GM18499 (cell line): ENCODE results near the gene TMEM183A.

Source experiments
- ATAC-seq: cut with Tn5 transposase; IDR thresholded peaks from one replicate; pipeline ENCODE4 v1.9.1; 2021; ENCODE audit warnings: moderate number of reproducible peaks; ENCODE audit not compliant: insufficient read depth, unreplicated experiment

Gene TMEM183A

DNA sequence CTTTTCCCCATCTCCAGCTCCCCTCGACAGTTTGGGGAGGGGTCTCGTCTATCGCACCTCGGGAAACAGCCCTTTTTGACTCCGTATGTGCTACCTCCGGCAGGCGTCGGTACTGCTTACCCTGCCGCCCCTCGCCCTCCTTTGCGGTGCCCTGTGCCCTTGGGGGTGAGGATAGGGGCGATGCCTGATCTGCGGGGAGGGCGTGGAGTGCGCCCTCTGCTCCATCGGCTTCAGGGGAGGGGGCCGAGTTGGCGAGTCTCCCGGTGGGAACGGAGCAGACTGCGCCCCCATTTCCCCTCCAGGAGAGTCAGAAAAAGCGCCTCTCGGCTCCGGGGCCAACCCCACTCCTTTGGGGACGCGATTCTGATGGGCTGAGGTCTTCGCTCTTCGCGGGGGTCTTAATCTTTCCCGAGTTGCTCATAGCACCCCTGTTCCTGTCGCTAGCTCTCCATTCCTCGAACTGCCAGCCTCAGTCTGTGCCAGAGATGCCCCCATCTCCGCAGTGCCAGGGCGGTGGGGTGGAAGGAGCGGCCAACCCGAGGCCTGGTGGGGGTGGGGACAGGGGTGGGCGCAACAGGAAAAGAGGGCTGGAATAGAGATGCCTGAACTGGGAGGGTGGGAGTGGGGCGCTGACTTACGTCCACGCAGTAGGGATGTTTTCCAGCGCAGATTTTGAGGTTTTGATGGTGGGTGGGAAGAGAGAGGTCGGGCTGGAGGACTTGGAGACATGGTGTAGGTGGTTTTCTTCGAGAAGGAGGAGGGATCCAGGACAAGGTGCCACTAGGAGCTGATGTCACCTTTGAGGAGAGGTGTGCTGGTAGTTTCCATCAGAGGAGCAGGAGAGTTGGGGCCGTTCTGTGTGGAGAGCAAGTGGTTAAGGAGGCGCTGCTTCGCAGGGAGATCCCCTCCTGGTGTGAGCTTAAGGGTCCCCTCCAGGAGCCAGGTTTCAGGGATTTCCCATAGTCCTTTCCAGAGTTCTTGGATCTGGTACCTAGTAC, 19.8 kb downstream of the TMEM183A start:
- no peak for ATAC-seq

DNA sequence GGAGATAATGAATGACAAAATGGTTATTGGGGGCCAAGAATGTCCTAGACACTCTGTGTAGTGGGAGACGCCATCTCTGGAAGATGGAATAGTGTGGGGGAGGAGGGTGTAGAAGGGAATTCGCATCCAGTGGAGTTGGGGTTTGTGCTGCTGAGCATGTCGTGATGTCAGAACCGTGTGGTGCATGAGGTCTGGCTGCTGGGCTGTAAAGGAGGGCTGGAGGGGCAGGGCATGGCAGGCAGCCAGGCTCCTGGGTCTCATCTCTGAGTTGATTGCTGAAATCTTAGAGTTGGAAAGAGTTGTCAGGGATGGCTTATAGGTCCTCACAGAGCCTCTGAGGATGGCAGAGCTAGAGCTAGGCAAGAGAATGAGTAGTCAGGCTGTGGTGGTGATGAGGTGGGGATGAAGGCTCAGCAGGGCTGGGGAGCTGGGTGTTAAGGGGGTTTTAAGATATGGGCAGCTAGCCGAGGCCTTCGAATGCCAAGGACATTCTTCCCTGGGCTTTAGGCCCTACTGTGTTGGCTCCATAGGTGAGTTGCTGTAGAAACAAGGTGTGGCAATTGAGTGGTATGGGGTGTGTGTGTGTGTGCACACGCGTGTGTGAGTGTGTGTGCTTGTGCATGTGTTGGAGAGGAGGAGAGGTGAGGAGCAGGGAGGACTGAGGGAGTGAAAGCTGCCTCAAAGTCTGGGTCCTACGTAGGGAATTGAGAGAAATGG, 21.1 kb downstream of the TMEM183A start:
- ATAC-seq = no peak

DNA sequence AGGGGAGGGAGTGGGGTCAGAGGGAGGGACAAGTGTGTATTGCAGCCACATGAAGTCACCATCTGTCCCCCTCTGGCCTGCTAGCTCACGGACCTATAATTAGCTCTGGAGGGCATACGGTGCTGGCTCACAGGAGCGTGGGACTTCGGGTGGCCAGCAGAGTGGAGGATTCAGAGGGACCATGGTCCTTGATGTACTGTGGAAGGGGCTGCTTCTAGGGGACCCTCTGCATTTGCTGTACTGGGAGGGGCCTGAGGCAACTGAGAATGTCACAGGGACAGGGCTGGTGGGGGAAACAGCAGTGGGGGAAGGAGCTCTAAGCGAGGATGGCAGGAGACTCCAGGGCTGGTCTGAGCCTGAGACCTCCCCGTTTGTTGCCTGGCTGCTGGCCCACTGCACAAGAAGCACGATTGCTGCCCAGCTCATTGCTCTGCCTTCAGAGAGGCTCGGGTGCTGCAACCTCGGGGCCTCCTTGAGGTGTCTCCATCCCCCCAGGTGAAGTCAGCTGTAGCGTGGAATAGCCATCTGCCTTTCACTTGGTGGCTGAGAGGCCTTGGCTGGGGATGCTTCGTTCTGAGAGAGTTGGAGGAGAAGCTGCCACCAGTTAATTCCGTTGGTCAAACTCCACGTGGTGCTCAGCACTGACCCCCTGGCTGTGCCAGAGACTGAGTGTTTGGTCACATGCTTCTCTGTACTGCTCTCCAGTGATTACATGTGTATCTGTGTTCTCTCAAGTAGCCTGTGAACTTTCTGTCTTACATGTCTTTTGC, 21.8 kb downstream of the TMEM183A start:
- no peak for ATAC-seq

GRCh38 chr1:203031467-203031866, 24.3 kb downstream of the TMEM183A start:
- ATAC-seq = no peak

DNA sequence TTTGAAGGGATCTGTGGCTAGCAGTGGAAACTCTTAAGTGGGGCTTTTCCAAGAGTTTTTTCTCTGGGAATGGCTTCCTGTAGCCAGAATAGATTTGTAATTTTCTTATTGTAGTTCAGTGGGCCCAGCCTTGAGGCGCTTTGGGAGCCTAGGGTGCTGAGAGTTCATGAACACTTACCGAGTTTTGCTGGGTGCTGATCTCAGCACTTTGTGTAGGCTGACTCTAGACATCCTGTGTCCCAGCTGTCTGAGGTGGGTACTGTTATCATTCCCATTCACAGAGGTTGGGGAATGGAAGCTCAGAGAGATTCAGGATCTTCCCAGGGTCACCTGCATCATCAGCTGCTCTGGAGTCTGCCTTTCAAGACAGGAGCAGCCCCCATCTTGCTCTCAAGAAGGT, 26.1 kb downstream of the TMEM183A start:
- ATAC-seq = no peak

DNA sequence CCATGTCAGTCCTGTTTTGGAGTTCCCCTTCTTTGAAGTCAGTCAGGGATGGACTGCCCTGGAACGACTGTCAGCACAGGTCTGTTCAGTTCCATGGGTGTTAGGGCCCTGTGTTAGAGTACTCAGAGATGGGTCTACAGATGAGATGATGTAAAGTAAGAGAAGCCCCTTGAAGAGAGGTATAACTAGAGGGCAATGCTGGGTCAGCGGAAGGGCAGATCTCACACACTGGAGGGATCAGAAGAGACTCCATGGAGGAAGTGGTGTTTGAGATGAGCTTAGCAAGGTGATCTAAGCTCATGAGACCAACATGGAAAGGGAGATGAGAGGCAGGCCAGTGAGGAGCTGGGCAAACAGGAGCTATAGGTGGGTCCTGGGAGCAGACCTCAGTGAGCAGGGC, 26.7 kb downstream of the TMEM183A start:
- no peak for ATAC-seq

DNA sequence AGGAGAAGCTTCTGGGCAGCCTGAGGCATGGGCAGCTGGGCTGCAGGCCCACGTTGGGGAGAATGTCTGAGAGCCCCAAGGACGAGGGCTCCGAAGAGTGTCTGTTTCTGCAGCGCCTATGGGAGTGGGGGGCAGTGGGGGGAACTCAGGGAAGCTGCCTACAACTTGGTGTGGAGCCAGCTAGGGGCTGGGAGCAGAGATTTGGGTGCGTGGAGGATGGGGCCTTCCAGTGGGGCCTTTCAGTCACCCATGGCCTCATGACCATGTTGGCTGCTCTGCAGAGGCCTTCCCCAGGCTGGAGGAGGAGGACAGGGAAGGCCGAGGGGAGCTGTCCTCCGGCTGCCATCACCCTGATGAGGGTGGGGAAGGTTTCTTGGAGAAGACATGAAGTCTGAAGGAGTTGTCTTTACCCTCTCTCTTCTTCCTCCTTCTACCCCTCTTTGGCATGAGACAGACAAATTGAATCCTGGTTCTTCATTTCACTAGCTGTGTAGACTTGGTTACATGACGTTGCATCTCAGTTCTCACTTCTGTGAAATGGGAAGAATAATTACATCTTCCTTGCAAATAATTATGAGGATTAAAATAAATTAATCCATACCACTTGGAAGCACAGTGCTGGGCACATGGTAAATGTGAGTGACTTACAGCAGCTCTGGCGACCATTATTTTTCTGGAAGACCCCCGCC, 27.4 kb downstream of the TMEM183A start:
- no peak for ATAC-seq

DNA sequence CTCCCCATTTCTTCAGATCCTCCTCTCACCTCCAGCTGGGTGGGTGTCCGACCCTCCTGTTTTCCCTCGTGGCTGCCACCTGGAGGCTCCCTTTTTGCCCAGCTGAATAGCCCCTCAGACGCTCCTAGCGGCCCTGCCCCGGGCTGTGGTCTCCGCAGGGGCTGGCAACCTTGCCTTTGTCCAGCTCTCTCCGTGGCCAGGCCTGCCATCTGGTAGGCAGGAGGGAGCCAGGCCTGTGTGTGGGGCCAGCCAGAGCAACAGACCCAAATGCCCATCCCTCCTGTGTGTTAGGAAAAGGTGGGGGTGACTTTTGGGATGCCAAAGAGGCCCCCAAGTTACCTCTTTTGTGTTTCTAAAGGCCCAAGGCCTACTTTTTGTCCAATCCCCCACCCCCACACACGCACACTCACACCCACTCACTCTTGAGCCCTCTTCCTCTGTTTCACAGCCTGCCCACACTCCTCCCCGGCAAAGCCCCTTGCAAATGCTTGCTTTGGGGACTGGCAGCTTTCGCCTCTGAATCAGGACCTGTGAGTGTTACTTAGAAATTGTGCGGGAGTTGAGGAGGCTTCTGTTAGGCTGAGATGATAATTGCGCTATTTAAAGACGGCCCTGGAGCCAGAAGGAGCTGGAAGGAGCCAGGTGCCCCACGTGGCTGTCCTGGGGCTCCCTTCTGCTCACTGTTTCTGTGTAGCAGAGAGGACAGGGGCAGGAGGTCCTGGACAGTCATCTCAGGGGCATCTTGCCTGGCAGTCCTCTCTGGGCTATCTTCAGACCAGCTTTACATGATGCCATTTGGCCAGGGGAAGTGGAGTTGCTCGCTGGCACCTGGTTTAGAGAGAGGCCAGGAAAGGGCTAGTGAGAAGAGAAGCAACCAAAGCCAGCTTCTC, 28.2 kb downstream of the TMEM183A start:
- no peak for ATAC-seq

GRCh38 chr1:203036135-203036534, 29.0 kb downstream of the TMEM183A start:
- ATAC-seq = no peak

DNA sequence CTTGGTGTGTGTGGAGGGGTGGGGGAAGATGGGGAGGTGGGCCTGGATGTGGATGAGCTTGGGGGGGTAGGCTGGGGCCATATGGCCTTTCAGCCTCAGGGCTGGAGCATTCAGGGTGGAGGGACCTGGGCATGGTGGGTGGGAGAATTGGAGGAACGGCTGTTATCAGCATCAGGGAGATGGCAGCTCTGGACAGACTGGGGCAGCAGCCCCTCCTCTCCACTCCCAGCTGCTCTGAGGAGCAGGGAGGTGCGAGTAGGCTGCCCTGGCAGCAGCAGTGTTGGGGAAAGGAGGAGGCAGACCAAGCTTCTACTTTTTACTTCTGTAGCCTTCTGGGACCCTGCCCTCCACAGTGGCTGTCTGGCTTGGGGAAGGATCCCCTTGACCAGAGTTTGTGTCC, 29.4 kb downstream of the TMEM183A start:
- no peak for ATAC-seq

GRCh38 chr1:203037509-203038190, 30.5 kb downstream of the TMEM183A start:
- no peak for ATAC-seq

DNA sequence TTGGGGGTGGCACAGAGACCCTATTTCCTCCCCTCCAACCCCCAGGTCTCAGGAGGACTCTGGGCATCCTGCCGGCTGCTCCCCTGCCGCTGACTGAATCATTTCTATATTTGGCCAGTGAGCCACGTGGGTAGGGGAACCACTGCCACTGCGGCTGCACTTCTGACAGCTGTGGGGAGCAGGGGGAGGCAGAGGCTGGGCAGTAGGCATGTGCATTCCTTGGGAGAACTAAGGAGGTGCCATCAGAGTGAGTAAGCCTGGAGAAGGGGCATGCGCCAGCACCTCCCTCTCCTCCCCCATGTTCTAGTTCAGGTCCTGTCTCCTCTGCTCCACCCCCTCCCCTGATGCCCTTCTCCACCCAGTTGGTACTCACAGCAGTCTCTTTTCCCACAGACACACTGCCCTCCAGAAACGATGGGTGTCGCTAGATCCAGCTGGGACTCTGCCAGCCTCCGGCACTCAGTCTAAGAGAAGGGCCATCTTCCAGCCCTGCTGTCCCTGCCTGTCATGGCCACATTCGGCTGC, 31.1 kb downstream of the TMEM183A start:
- no peak for ATAC-seq

DNA sequence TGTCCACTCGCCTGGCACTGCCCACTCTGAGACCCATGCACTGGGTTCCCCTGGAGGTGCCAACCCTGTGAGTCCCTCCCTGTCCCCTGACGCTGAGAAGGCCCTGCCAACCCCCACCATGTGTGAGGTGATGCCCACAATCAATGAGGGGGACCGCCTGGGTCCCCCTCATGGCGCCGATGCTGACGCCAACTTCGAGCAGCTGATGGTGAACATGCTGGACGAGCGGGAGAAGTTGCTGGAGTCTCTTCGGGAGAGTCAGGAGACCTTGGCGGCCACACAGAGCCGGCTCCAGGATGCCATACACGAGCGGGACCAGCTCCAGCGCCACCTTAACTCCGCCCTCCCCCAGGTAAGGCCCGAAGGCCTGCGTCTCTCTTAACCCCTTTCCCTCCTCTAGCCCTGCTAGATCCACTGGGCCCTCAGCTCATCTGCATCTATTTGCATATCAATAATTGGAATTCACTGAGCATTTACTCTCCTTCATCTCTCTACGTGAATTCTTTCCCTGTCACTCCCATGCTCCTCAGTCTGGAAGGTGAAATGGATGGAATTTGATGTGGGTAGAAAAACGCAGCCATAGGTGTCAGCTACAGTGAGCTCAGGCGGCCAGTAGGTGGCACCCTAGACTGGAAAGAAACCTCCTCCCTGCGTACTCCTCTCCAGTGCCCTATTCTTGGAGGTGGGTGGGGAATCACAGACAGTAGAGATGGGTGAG, 31.9 kb downstream of the TMEM183A start:
- no peak for ATAC-seq

- ATAC-seq = no peak
Measured at GRCh38 chr1:203039609-203040512, 32.7 kb downstream of the TMEM183A start.

DNA sequence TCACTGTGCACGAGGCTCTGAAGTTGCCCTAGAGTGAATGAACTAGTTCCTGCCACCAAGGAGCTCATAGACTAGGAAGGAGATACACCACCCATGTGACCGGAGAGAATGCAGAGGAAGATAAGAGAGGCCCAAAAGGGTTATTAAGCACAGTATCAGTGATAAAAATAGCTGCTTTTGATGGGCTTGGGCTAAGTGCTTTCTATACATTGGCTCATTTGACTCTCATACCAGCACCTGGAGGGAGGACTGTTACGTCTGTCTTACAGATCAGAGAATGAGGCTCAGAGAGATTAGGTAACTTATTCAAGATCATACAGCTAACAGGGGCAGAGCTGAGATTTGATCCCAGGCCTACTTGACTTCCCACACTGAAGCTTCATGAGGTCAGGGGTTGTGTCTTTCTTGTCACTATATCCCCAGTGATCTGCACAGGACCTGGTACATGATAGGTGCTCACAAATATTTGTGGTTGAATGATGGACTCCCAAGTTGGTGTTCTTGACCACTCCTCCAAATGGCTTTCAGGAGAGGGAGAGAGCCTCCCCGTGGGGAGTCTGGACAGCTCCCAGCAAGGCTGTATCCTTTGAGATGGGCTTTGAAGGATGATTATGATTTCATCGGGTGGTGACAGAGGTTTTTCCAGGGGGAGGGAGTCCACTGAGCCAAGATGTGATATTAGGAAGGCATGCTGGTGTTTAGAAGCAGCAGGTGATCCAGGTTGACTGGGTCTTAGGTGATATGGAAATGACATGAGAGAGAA, 33.5 kb downstream of the TMEM183A start:
- no peak for ATAC-seq

- ATAC-seq = no peak
Measured at GRCh38 chr1:203041351-203041932, 34.3 kb downstream of the TMEM183A start.
